ENCODE data around the gene MORN5. TPM values are rescaled to one million over a fixed set of nuclear protein-coding genes. Genes with fewer than 3 reads are reported as not detected.
A peak's percentile ranks its signal among the peaks of the same experiment; 100 is the strongest.

The MORN5 gene
- polyA plus RNA-seq, 2 of the 4 experiments (the other 2 are of a cell fraction) = not detected

DNA sequence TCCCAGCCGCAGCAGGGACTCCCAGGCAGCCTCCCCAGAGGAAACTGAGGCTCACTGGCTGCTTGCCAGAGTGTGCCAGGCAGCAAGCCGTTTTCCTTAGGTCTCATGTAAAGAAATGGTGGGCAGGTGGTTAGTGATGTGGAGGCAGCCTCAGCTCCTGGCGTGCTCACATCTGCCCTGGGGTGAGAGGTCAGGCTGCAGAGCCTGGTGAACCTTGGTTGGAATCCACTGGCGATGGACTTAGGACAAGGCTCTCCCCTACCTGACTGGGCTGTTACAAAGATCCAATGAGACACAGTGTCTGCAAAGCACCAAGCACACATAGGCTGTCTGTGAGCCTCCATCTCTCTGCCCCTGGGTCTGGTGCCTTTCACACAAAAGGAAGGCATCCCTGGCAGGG, 38.2 kb downstream of the MORN5 start:
- H3K4me2 ChIP-seq = no peak overlapping the region
- no peak overlapping the region for H3K27ac ChIP-seq
- CTCF ChIA-PET = interaction anchor here (1.1 kb wide), 1 partner anchor 11 kb away, joined by 3 read pairs; no protein-coding TSS in a partner anchor
- TF ChIP-seq KDM1A (IDR thresholded peaks at IDR 0.05; ENCODE audit: low read depth) (no peak), RNF2 (IDR thresholded peaks at IDR 0.05; ENCODE audit: borderline replicate concordance, low read depth) (no peak), CBX2 (IDR thresholded peaks at IDR 0.05; ENCODE audit: borderline replicate concordance, low read depth) (no peak), SREBF2 (IDR thresholded peaks at IDR 0.05) (no peak), MAFK (IDR thresholded peaks at IDR 0.05; ENCODE audit: partially characterized antibody) (no peak)
- ATAC-seq (peak in 1 of 2 experiments; percentile 33; a peak in 2 of 6 replicates), FAIRE-seq (no peak), DNase-seq (ENCODE audit: low read depth in 1 of 2, low spot score in 1 of 2) (no peak)
- no peaks in the 10 kb centered on the region for H3K9me3 ChIP-seq
- 70% methylated on average over 3 of the region's 4 CpGs for WGBS (ENCODE audit: missing lambda C conversion rate)
- no peak overlapping the region for H3K4me3 ChIP-seq
- POLR2A ChIA-PET = no interaction called here
- H3K4me1 ChIP-seq = no peaks in the 10 kb centered on the region

GRCh38 chr9:122200960-122201595, 41.4 kb downstream of the MORN5 start:
- Histone ChIP-seq H3K4me3 (no peak overlapping the region), H3K4me2 (no peak overlapping the region), H3K4me1 (no peaks in the 10 kb centered on the region), H3K27ac (no peak overlapping the region), H3K9me3 (no peaks in the 10 kb centered on the region)
- FAIRE-seq = no peak
- 82% methylated on average over 6 of the region's 7 CpGs for WGBS (ENCODE audit: missing lambda C conversion rate)
- TF ChIP-seq POLR2AphosphoS2 (conservative IDR thresholded peaks at IDR 0.05; ENCODE audit: low read length) = no peak
- TF ChIP-seq, protein P1, sequence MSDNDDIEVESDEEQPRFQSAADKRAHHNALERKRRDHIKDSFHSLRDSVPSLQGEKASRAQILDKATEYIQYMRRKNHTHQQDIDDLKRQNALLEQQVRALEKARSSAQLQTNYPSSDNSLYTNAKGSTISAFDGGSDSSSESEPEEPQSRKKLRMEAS (IDR thresholded peaks at IDR 0.05) = no peak
- no peak for TF ChIP-seq CTCF (IDR thresholded peaks at IDR 0.05)
- no peak for TF ChIP-seq HDAC2 (IDR thresholded peaks at IDR 0.05)
- no peak for TF ChIP-seq TP53 (CRISPR knock-in tag; IDR thresholded peaks at IDR 0.05)
- TF ChIP-seq CEBPB (IDR thresholded peaks at IDR 0.05) = no peak
- TF ChIP-seq EHMT2 (IDR thresholded peaks at IDR 0.05; ENCODE audit: low read depth) = no peak
- TF ChIP-seq JUN (IDR thresholded peaks at IDR 0.05) = no peak
- TF ChIP-seq NFE2L2 (conservative IDR thresholded peaks at IDR 0.05; ENCODE audit: low read length) = no peak
- no peak for TF ChIP-seq MAZ (IDR thresholded peaks at IDR 0.05; ENCODE audit: borderline replicate concordance, low read depth, low read length)
- TF ChIP-seq, protein P2, sequence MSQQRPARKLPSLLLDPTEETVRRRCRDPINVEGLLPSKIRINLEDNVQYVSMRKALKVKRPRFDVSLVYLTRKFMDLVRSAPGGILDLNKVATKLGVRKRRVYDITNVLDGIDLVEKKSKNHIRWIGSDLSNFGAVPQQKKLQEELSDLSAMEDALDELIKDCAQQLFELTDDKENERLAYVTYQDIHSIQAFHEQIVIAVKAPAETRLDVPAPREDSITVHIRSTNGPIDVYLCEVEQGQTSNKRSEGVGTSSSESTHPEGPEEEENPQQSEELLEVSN (IDR thresholded peaks at IDR 0.05; ENCODE audit: borderline replicate concordance, low read depth) = no peak
- TF ChIP-seq PBX3 (IDR thresholded peaks at IDR 0.05) = no peak
- TF ChIP-seq NR3C1 (IDR thresholded peaks at IDR 0.05) = no peak
- no peak for DNase-seq (ENCODE audit: low read depth in 1 of 2, low spot score in 1 of 2)
- no peak for ATAC-seq
- ChIA-PET CTCF (interaction anchor here (1.0 to 1.8 kb wide), 3 partner anchors 75 to 149 kb away, joined by 3 read pairs; no protein-coding TSS in a partner anchor), POLR2A (interaction anchor here (0.7 kb wide), 1 partner anchor 12 kb away, joined by 3 read pairs; no protein-coding TSS in a partner anchor)

DNA sequence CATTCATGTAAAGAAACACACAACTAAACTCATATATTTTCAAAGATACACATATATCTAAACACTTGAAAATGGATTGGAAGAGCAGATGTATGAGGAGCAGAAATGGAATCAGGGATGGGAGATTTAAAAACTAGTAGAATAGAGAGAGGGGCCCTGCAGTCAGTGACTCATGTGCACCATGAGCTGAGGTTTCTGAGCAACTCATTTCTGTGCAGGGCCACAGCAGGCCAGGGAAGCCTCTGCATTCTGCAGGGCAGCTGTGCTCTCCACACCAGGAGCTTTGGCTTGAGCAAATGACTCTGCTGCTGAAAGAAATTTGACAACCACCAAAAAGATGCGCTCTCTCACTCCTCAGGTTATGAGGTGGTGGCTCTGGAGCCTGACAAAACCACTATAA, 41.9 kb downstream of the MORN5 start:
- no peak for FAIRE-seq
- CTCF ChIA-PET = interaction anchor here (1.0 to 1.8 kb wide), 3 partner anchors 76 to 149 kb away, joined by 3 read pairs; no protein-coding TSS in a partner anchor

More for the DNA sequence above, 41.9 kb downstream of the MORN5 start:
- no peak overlapping the region for H3K4me3 ChIP-seq
- H3K4me1 ChIP-seq = no peaks in the 10 kb centered on the region
- H3K4me2 ChIP-seq = no peak overlapping the region
- DNase-seq (ENCODE audit: low read depth in 1 of 2, low spot score in 1 of 2) (no peak), ATAC-seq (no peak)
- 83% methylated on average over 1 of the region's 1 CpG for whole genome bisulfite sequencing (ENCODE audit: missing lambda C conversion rate)
- TF ChIP-seq, protein P3, sequence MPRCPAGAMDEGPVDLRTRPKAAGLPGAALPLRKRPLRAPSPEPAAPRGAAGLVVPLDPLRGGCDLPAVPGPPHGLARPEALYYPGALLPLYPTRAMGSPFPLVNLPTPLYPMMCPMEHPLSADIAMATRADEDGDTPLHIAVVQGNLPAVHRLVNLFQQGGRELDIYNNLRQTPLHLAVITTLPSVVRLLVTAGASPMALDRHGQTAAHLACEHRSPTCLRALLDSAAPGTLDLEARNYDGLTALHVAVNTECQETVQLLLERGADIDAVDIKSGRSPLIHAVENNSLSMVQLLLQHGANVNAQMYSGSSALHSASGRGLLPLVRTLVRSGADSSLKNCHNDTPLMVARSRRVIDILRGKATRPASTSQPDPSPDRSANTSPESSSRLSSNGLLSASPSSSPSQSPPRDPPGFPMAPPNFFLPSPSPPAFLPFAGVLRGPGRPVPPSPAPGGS (IDR thresholded peaks at IDR 0.05) = no peak
- no peak for TF ChIP-seq CHD2 (IDR thresholded peaks at IDR 0.05; ENCODE audit: low read length, partially characterized antibody)
- TF ChIP-seq HOXB13 (CRISPR knock-in tag; IDR thresholded peaks at IDR 0.05; ENCODE audit: low read depth) = no peak
- no peak for TF ChIP-seq SMC3 (IDR thresholded peaks at IDR 0.05)
- no peak for TF ChIP-seq ZSCAN20 (CRISPR knock-in tag; IDR thresholded peaks at IDR 0.05)
- no peak for TF ChIP-seq TFCP2L1 (CRISPR knock-in tag; IDR thresholded peaks at IDR 0.05)
- no peak for TF ChIP-seq NPAS2 (CRISPR knock-in tag; IDR thresholded peaks at IDR 0.05; ENCODE audit: borderline replicate concordance)
- no peak for TF ChIP-seq PHF8 (IDR thresholded peaks at IDR 0.05; ENCODE audit: borderline replicate concordance, low read depth)
- no peak for TF ChIP-seq ATOH8 (CRISPR knock-in tag; IDR thresholded peaks at IDR 0.05; ENCODE audit: low read depth)
- TF ChIP-seq SREBF2 (IDR thresholded peaks at IDR 0.05) = no peak
- no peak for TF ChIP-seq HES2 (IDR thresholded peaks at IDR 0.05)
- no peaks in the 10 kb centered on the region for H3K9me3 ChIP-seq
- no peak overlapping the region for H3K27ac ChIP-seq
- POLR2A ChIA-PET = no interaction called here
